ENCODE measurements around the gene TRAPPC5. TPM values are rescaled to one million over a fixed set of nuclear protein-coding genes. Genes with fewer than 3 reads are reported as not detected.

The TRAPPC5 gene
- total and polyA plus RNA-seq, 10 of the 15 experiments (the other 5 are each of a cell fraction or from before 2014, with no cell fraction given), result 4.2 to 210 (median 89.1) TPM

GRCh38 chr19:7701654-7702457 lies 21.2 kb downstream of the TRAPPC5 start, which contains the start of gene FCER2 (continued):
- TF ChIP-seq CUX1 (IDR thresholded peaks at IDR 0.05; ENCODE audit: insufficient replicate concordance, low read depth, low read length), result peak; percentile 97
- TF ChIP-seq USF2 (IDR thresholded peaks at IDR 0.05; ENCODE audit: borderline replicate concordance, low read depth, low read length), result no peak; the same call in 1 of the 2 replicates
- TF ChIP-seq GABPA (IDR thresholded peaks at IDR 0.05; ENCODE audit: low read depth), result no peak

All from GM12878 (cell line).